Pancreas (tissue), 10 donors: ENCODE results near the gene HSDL1. TPM values are rescaled to one million over a fixed set of nuclear protein-coding genes. Genes with fewer than 3 reads are reported as not detected.

Experiments
- ATAC-seq, 4 donors: fragments of 200-7000 bp; cut with Tn5 transposase; one replicate each; pipeline versions ENCODE4 v1.8.0 to v1.9.1; 2020; ENCODE audit warnings: mild to moderate bottlenecking in 4 of 4, moderate library complexity in 4 of 4
- DNase-seq, 6 donors: peaks; one replicate each; pipeline ENCODE4 v3.0.0-alpha.2; 2020
- FAIRE-seq: peaks from 2 replicates; lab custom pipeline; 2012; peaks lifted over from hg19 to GRCh38; lab: Jason Lieb, UNC
- H3K27ac ChIP-seq, 4 donors: fragments of 200-600 bp; sonication (generic); 1 replicate in 3 of 4; 2 replicates in 1 of 4; pipeline versions ENCODE4 v1.5.0 to v1.8.0; 2020
- H3K27me3 ChIP-seq, 4 donors: fragments of 200-600 bp; one replicate each; pipeline ENCODE4 v1.8.0; 2021
- H3K36me3 ChIP-seq, 3 donors: fragments of 200-600 bp; sonication (generic) in 1 of 3; one replicate each; pipeline versions ENCODE4 v1.5.0 to v1.8.0; 2020 to 2021
- H3K4me1 ChIP-seq, 3 donors: fragments of 200-600 bp; one replicate each; pipeline ENCODE4 v1.8.0; 2021
- H3K4me3 ChIP-seq, 4 donors: fragments of 200-600 bp; sonication (generic) in 2 of 4; one replicate each; pipeline versions ENCODE4 v1.5.0 to v1.8.0; 2020 to 2021
- H3K9me3 ChIP-seq, 4 donors: fragments of 200-600 bp; one replicate each; pipeline ENCODE4 v1.8.0; 2021
- CTCF ChIP-seq, 4 donors: fragments of 200-600 bp; sonication (generic) in 3 of 4; IDR thresholded peaks; one replicate each; pipeline versions ENCODE4 v1.5.0 to v1.8.0; 2021; ENCODE audit warnings: antibody characterized with exemption in 4 of 4
- WGBS, 2 donors: extraction: QIAGEN DNeasy Blood & Tissue Kit; methylation state at CpG; one replicate each; pipeline ENCODE4 v1.1.7; 2013; 5-methylcytosine and 5-hydroxymethylcytosine counted together
- intact Hi-C, 3 donors: fragments of 100-400 bp; cut with DNase I; formaldehyde crosslinking; loops; one replicate each; pipeline versions ENCODE4 v1.11.1 to v1.14.2; 2022
- polyA plus RNA-seq, 2 donors: library from polyadenylated mRNA; stranded (reverse); fragments of 200-250 nt; gene quantifications; one replicate each; pipeline ENCODE4 v1.2.3, GENCODE V29; 2013
- total RNA-seq, 6 donors: library from RNA; stranded (reverse); fragmentation: NEBNext Ultra II Directional in 4 of 6; extraction: Animal tissue kit (Norgen Biotek cat#: 25700) in 4 of 6; gene quantifications; one replicate each; pipeline versions ENCODE4 v1.2.1 to v1.2.4, GENCODE V29; 2021 to 2023
- donor health status: healthy with polysubstance abuse.
- donor health status: DM: no; HTN: no; CAD: no; lungs with moderate emphysema.
- donor health status: DM: no; HTN: no; CAD: no.
- donor health status: control.
- donor health status: control.
- donor health status: Bipolar disorder and iron deficiency.
- donor health status: DM: yes; HTN: yes; CAD: no.
- donor health status: DM: no; HTN: no; CAD: no.
- donor health status: DM: no; HTN: no; CAD: no.
- donor health status: DM: yes; HTN: yes; CAD: no.

Gene HSDL1
- total and polyA plus RNA-seq, 8 donors = 4.2 to 14.5 (median 7.1) TPM

GRCh38 chr16:84177741-84178073 lies 32.7 kb upstream of the HSDL1 start:
- 62 to 73% methylated on average over 9 of the region's 9 CpGs for WGBS, 2 donors
- H3K4me1 ChIP-seq = peaks cover 0 to 6% (median 0%) of the 10 kb centered on the region in 3 donors
- no peaks in the 10 kb centered on the region for H3K9me3 ChIP-seq
- intact Hi-C loops = loop anchor here in 1 of 3 donors (5.0 to 10.0 kb wide), 2 partner anchors 85 to 213 kb away; partner anchors contain the start of gene NECAB2
- H3K27me3 ChIP-seq = no peaks in the 10 kb centered on the region
- ATAC-seq (no peak), DNase-seq (no peak), FAIRE-seq (no peak)
- H3K27ac ChIP-seq = peak overlapping the region in 3 of 4 donors; percentile 5 to 57 (median 8)
- peaks cover 0 to 18% (median 12%) of the 10 kb centered on the region in 3 donors for H3K36me3 ChIP-seq
- no peak overlapping the region for H3K4me3 ChIP-seq
- no peak for TF ChIP-seq CTCF (IDR thresholded peaks at IDR 0.05)

GRCh38 chr16:84176192-84177053 lies 31.4 kb upstream of the HSDL1 start:
- H3K4me1 ChIP-seq = peaks cover 0 to 6% (median 0%) of the 10 kb centered on the region in 3 donors
- peaks cover 0 to 15% (median 5%) of the 10 kb centered on the region in 3 donors for H3K36me3 ChIP-seq
- FAIRE-seq (no peak), DNase-seq (no peak), ATAC-seq (peak in 1 of 4 donors; percentile 3)
- no peaks in the 10 kb centered on the region for H3K27me3 ChIP-seq
- no peak for TF ChIP-seq CTCF (IDR thresholded peaks at IDR 0.05)
- H3K9me3 ChIP-seq = no peaks in the 10 kb centered on the region
- WGBS, 2 donors = 55 to 63% methylated on average over 18 of the region's 18 CpGs
- peak overlapping the region in 3 of 4 donors; percentile 26 to 57 (median 42) for H3K27ac ChIP-seq
- intact Hi-C loops = loop anchor here in 1 of 3 donors (5.0 to 10.0 kb wide), 2 partner anchors 84 to 212 kb away; partner anchors contain the start of gene NECAB2
- H3K4me3 ChIP-seq = no peak overlapping the region

- peak in 3 of 6 donors; percentile 46 to 75 (median 59) for DNase-seq
- ATAC-seq = peak; percentile 82 to 90 (median 86)
- H3K27me3 ChIP-seq = no peaks in the 10 kb centered on the region
- H3K4me3 ChIP-seq = no peak overlapping the region
- H3K27ac ChIP-seq = no peak overlapping the region
- no peak for FAIRE-seq
- H3K9me3 ChIP-seq = no peaks in the 10 kb centered on the region
- peaks cover 0 to 7% (median 5%) of the 10 kb centered on the region in 3 donors for H3K36me3 ChIP-seq
- TF ChIP-seq CTCF (IDR thresholded peaks at IDR 0.05) = peak; percentile 40 to 79 (median 58)
- H3K4me1 ChIP-seq = peaks cover 0 to 6% (median 0%) of the 10 kb centered on the region in 3 donors
- intact Hi-C loops = loop anchor here in 1 of 3 donors (5.0 to 10.0 kb wide), 2 partner anchors 83 to 211 kb away; partner anchors contain the start of gene NECAB2
- 20 to 51% methylated on average over 10 of the region's 10 CpGs for WGBS, 2 donors
These were observed 30.5 kb upstream of the HSDL1 start for GRCh38 chr16:84175350-84176081.

- 48 to 65% methylated on average over 11 of the region's 11 CpGs for WGBS, 2 donors
These were observed 29.4 kb upstream of the HSDL1 start for GRCh38 chr16:84174396-84174795.

More at GRCh38 chr16:84174396-84174795, 29.4 kb upstream of the HSDL1 start:
- intact Hi-C loops = loop anchor here in 1 of 3 donors (10.0 kb wide), 1 partner anchor 210 kb away; the partner anchor contains the start of gene NECAB2
- no peaks in the 10 kb centered on the region for H3K27me3 ChIP-seq
- ATAC-seq (no peak), FAIRE-seq (no peak), DNase-seq (no peak)
- H3K27ac ChIP-seq = no peak overlapping the region
- H3K4me1 ChIP-seq = peaks cover 0 to 6% (median 0%) of the 10 kb centered on the region in 3 donors
- H3K36me3 ChIP-seq = no peaks in the 10 kb centered on the region
- no peaks in the 10 kb centered on the region for H3K9me3 ChIP-seq
- no peak for TF ChIP-seq CTCF (IDR thresholded peaks at IDR 0.05)
- no peak overlapping the region for H3K4me3 ChIP-seq
